HEK293 (cell line): ENCODE results near the gene NSFL1C.

Experiments used
- CTCF ChIP-seq: fragments of 450-650 bp; formaldehyde crosslinking; IDR thresholded peaks from 2 replicates; pipeline ENCODE4 v1.5.1; 2016; ENCODE audit warnings: missing biosample characterization, missing genetic modification characterization
- IKZF3 ChIP-seq: fragments of 450-650 bp; IDR thresholded peaks from 2 replicates; pipeline ENCODE4 v1.5.0; 2018; ENCODE audit warnings: missing biosample characterization, mild to moderate bottlenecking, missing genetic modification characterization, moderate library complexity
- REST ChIP-seq: fragments of 450-650 bp; formaldehyde crosslinking; IDR thresholded peaks from 2 replicates; pipeline ENCODE4 v1.5.1; 2016; ENCODE audit warnings: missing biosample characterization, missing genetic modification characterization
- ZBTB11 ChIP-seq: fragments of 450-650 bp; formaldehyde crosslinking; conservative IDR thresholded peaks from 2 replicates; pipeline ENCODE4 v1.5.1; 2016; ENCODE audit warnings: low read depth, missing biosample characterization, missing genetic modification characterization
- ZIC2 ChIP-seq: fragments of 450-650 bp; formaldehyde crosslinking; IDR thresholded peaks from 2 replicates; pipeline ENCODE4 v1.5.1; 2016; ENCODE audit warnings: missing biosample characterization, missing genetic modification characterization
- ZNF114 ChIP-seq: fragments of 450-650 bp; formaldehyde crosslinking; IDR thresholded peaks from 2 replicates; pipeline ENCODE4 v1.5.0; 2017; ENCODE audit warnings: missing biosample characterization, missing genetic modification characterization
- ZNF146 ChIP-seq: fragments of 450-650 bp; formaldehyde crosslinking; IDR thresholded peaks from 2 replicates; pipeline ENCODE4 v1.5.1; 2016; ENCODE audit warnings: missing biosample characterization, missing genetic modification characterization
- ZNF184 ChIP-seq: fragments of 450-650 bp; IDR thresholded peaks from 2 replicates; pipeline ENCODE4 v1.5.1; 2018; ENCODE audit warnings: missing biosample characterization, mild to moderate bottlenecking, missing genetic modification characterization
- ZNF23 ChIP-seq: fragments of 450-650 bp; formaldehyde crosslinking; IDR thresholded peaks from 2 replicates; pipeline ENCODE4 v1.5.1; 2016; ENCODE audit warnings: missing biosample characterization, missing genetic modification characterization, borderline replicate concordance
- ZNF335 ChIP-seq: fragments of 450-650 bp; formaldehyde crosslinking; conservative IDR thresholded peaks from 2 replicates; pipeline ENCODE4 v1.5.1; 2016; ENCODE audit warnings: missing biosample characterization, missing genetic modification characterization
- ZNF404 ChIP-seq: fragments of 450-650 bp; formaldehyde crosslinking; IDR thresholded peaks from 2 replicates; pipeline ENCODE4 v1.5.1; 2017; ENCODE audit warnings: missing biosample characterization, missing genetic modification characterization
- ZNF473 ChIP-seq: fragments of 450-650 bp; formaldehyde crosslinking; IDR thresholded peaks from 2 replicates; pipeline ENCODE4 v1.5.1; 2017; ENCODE audit warnings: missing biosample characterization, missing genetic modification characterization

- no peak for TF ChIP-seq ZNF23 (tag by site-specific recombination)
- TF ChIP-seq ZBTB11 (tag by site-specific recombination): no peak
- peak; percentile 49; the same call in 1 of the 2 replicates for TF ChIP-seq CTCF (tag by site-specific recombination)
- no peak for TF ChIP-seq IKZF3 (tag by site-specific recombination)
- no peak for TF ChIP-seq REST (tag by site-specific recombination)
- no peak for TF ChIP-seq ZNF473 (tag by site-specific recombination)
- TF ChIP-seq ZNF114 (tag by site-specific recombination): no peak
- TF ChIP-seq ZNF404 (tag by site-specific recombination): no peak
- TF ChIP-seq ZIC2 (tag by site-specific recombination): no peak
- TF ChIP-seq ZNF184: no peak
- no peak for TF ChIP-seq ZNF335 (tag by site-specific recombination)
- TF ChIP-seq ZNF146: no peak
Observed at GRCh38 chr20:1440024-1440423, 26.6 kb downstream of the NSFL1C start.
